GM19240 (cell line): ENCODE data around the gene MARF1.
"Not testable (repeated sequence)": the region's sequence is repeated elsewhere in the genome, so short reads cannot be mapped to it uniquely, and the experiment has no call there.

Experiments used
- DNase-seq: peaks from one replicate; pipeline ENCODE4 v3.0.0; 2011; ENCODE audit warnings: low spot score; ENCODE audit not compliant: insufficient read length

Gene MARF1

DNA sequence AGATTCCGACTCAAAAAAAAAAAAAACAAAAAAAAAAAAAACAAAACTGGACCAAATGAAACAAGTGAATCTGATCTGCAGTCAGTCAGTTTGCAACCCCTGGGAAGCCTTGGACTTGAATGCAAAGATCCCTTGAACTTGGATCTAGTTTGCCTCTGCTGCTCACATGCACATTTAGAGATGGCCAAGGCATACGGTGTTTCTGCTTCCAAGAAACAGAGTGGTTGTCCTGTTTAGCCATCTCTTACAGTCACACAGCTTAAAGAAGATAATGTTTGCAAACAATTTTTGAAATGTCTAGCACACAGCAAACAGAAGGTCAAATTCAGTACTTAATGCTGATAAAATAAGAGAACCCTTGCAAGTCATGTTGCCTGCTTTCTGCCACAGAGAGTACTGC is 11.6 kb upstream of the MARF1 start:
- no peak for DNase-seq

DNA sequence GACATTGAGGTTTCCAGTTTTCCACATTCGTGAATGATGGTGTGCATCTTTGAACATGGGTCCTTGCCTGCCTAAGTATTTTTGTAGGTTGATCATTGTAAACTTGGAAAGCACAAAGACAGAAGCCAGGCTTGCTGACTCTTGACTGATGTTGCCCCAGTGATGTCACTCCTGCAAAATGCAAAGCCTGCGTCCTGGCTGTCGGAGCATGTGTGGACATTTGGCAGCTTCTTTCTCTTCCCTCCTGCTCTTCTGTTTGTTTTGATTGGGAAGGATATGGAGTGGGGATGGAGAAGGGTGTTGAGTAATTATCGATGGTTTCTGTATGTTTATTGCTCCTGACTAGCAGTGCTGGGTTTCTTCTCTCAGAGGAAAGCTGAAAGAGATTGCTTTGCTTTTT is 10.3 kb upstream of the MARF1 start:
- no peak for DNase-seq

DNA sequence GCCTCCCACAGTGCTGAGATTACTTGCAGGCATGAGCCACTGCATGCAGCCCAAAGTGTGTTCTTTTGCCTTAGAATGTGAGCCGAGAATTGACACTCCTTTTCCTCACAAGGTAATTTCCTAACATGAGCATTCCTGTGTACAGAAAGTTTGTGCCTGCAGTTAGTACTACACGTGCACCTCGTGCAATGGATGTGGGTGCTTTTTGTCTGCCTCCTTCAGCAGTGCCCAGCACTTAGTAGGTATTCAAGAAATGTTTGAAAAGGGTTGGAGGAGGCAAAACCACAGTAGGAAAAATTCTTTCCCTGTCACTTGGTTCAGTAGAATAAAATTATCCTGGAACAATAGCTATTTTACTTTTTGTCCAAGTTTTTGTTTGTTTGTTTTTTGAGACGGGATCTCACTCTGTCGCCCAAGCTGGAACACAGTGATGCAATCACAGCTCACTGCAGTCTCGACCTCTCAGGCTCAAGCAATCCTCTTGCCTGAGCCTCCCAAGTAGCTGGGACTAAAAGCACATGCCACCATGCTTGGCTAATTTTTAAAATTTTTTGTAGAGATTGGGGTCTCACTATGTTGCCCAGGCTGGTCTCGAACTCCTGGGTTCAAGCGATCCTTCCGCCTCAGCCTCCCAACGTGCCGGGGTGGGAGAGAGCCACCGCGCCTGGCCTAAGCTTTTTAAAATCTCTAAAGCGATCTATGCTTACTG is 9.5 kb upstream of the MARF1 start:
- no peak for DNase-seq

DNA sequence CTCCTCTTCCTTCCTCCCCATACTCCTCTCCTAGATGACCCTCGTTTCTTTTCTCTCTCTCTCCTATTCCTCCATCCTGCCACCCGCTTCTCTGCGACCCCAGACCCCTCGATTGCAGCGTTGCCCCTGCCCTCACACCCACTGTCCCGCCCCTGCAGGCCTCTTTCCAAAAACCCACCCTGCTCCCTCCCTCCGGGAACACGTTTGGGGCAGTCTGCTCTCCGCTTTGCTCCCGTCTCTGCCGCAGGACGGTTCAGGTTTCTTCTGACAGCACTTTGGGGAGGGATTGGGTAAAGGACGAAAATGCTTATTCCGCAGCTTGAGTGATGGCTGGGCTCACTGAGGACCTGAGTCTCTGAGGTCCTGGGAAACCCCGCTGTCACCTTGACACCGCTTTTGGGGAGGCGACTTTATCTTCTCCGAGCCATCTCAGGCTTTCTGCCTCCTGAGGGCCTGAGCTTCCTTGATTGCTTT is 7.8 kb upstream of the MARF1 start:
- no peak for DNase-seq

DNA sequence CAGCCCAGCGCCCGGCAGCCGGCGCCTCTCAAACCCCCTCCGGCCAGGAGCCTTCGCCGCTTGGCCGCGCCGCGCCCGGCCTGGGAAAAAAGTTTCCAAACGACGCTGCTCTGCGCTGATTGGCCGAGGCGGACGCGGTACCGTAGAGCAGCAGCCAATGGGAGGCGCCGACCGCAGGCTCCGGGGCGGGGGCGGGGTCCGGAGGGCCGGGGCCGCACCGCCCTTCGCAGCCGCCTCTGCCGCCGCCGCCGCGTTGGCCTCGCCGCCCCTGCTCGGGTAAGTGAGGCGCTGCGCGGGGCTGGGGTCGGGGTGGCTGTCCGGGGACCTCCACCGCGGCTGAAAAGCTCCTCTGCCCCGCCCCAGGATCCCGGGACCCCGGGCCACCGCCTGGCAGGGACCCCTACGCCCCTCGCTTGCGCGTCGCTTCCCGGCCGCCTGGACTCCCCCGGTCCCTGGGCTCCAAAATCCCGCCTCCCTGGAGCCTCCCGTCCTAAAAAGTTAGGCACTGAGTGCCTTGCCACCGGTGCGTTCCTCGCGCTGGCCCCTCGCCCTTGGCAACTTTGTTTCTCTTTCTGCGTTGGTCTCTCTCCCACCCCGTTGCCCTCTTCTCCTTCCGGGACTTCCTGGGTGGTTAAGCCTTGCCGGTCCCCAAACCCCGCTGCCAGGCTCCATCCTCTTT is 7.2 kb upstream of the MARF1 start, which contains the start of gene NDE1:
Gene NDE1 (plus strand): TSS at position 227 of the 679 bp plus-strand sequence. CDS start 14,534 bp downstream, outside the sequence.
- DNase-seq: peak; percentile 72

DNA sequence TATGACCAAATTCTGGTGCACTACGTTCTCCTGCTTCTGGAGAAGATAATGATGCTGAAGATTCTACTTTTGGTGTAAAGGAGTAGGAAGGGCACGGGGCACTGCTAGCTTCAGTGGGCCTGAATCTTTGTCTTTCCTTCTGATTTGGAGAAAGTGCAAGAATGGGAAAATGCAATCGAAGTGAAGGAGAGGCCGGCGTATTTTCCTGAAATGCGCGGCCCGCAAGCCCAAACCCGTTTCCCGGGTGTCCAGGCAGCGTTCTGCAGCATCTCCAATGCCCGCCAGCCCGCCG is 6.7 kb upstream of the MARF1 start:
- DNase-seq: no peak

DNA sequence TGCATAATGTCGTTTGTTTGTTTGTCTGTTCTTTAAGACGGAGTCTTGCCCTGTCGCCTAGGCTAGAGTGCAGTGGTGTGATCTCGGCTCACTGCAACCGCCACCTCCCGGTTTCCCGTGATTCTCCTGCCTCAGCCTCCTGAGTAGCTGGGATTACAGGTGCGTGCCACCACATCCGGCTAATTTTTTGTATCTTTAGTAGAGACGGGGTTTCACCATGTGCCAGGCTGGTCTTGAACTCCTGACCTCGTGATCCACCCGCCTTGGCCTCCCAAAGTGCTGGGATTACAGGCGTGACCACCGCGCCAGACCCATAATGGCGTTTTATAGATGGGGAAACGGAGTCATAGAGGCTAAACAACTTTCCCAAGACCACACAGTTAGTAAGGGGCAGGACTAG is 6.4 kb upstream of the MARF1 start:
- DNase-seq: not testable (repeated sequence)

DNA sequence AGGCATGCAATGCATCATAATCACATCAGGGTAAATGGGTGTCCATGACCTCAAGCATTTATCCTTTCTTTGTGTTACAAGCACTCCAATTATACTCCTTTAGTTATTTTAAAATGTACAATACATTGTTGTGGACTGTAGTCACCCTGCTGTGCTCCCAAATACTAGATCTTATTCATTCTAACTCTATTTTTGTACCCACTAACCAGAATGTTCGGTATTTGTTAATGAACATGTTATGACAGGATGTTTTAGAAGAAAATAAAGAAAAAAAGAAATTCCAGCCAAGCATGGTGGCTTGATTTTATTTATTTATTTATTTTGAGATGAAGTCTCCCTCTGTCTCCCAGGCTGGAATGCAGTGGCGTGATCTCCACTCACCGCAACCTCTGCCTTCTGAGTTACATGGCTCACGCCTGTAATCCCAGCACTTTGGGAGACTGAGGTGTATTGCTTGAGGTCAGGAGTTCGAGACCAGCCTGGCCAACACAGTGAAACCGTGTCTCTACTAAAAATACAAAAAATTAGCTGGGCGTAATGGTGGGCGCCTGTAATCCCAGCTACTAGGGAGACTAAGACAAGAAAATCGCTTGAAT is 5.3 kb upstream of the MARF1 start:
- DNase-seq: no peak

DNA sequence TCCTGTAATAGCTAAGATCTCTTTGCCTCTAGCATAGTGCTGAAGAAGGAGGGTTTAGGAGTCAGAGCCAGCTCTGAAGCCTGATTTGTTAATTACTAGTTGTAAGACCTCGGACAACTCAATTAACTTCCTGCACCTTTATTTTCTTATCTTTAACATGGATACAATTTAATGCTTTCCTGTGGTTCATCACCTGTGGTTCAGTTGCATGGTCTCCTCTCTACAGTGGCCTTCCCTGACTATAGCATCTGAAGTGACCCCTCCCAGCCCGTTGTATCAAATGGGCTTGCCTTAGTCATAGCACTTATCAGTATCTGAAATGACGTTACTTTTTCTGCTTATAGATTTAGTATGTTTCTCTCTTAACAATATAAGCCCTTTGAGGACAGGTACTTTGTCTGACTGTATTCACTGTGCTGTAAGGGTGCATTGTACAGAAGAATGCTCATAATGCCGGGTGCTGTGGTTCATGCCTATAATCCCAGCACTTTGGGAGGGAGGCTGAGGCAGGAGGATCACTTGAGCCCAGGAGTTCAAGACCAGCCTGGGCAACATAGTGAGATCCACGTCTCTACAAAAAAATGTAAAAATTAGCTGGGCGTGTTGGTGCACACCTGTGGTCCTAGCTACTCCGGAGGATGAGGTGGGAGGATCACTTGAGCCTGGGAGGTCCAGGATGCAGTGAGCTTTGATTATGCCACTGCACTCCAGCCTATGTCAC is 4.5 kb upstream of the MARF1 start:
- no peak for DNase-seq

DNA sequence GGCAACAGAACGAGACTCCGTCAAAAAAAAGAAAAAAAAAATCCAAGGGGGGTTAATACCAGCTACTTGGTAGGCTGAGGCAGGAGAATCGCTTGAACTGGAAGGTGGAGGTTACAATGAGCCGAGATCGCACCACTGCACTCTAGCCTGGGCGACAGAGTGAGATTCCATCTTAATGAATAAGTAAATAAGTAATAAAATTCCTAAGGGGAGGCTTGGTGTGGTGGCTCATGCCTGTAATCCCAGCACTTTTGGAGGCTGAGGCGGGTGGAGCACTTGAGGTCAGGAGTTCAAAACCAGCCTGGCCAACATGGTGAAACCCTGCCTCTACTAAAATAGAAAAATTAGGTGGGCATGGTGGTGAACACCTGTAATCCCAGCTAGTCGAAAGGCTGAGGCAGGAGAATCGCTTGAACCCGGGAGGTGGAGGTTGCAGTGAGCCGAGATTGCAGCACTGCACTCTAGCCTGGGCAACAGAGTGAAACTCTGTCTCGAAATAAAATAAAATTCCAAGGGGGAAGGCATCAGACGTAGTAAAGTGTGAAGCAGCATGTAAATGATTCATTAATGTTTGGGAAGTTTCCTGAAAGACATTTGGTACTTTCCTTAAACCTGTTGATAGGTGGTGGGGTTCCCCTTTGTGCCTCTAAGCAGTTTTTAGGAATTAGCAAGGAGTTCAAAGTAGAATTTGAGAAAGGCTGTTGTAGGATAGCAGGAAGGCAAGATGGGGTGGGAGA is 3.8 kb upstream of the MARF1 start:
- not testable (repeated sequence) for DNase-seq

DNA sequence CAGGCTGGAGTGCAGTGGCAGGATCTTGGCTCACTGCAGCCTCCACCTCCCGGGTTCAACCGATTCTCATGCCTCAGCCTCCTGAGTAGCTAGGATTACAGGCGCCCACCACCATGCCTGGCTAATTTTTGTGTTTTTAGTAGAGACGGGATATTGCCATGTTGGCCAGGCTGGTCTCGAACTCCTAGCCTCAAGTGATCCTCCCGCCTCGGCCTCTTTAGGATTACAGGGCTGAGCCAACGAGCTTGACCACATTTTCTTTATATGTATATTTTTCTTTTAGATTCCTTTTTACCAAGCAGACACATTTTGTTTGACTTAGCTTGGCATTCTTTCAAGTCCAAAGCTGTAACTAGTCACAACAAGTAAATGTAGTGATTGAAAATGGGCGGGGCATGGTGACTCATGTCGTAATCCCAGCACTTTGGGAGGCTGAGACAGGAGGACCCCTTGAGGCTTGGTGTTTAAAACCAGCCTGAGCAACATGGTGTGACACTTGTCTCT is 2.1 kb upstream of the MARF1 start:
- DNase-seq: not testable (repeated sequence)

DNA sequence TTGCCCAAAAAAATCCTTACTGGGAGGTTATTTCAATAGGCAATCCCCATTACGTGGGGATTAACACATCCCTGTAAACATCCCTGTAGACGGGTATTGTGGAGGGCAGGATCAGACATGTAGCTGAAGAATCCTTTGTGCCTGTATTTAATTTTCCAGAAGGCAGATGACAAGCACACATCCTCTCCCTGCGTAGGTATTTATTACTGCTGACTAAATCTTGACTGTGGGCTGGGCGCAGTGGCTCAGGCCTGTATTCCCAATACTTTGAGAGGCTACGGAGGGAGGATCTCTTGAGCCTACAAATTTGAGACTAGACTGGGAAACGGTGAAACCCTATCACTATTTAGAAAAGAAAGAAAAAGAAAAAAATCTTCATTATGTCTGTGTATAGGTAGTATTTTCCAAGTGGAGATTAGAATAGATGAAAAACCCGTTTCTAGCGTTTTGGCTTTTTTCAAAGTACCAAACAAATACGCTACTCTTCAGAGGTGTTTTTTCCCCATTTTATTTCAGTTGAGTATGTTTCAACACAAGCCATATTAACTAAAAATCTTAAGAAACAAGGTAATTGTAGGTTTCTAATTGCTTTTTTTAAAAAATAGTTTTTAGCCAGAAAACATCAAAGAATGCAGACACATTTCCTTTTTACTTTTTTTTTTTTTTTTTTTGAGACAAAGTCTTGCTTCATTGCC is 1.5 kb upstream of the MARF1 start:
- no peak for DNase-seq

DNA sequence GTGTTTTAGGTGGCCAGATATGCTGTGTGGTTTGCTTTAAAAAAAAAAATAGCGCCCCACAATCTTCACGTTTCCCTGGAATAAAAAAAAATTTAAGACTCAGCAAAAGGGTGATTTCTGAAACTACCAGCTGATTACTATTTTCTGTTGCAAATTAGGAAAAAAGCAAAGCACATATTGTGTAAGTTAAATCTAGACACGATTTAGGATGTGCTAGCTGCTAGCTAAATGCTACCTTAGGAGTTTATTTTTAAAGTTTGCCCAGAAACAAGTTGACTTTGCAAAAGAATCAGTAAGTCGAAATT is 944 bp upstream of the MARF1 start:
- DNase-seq: no peak

DNA sequence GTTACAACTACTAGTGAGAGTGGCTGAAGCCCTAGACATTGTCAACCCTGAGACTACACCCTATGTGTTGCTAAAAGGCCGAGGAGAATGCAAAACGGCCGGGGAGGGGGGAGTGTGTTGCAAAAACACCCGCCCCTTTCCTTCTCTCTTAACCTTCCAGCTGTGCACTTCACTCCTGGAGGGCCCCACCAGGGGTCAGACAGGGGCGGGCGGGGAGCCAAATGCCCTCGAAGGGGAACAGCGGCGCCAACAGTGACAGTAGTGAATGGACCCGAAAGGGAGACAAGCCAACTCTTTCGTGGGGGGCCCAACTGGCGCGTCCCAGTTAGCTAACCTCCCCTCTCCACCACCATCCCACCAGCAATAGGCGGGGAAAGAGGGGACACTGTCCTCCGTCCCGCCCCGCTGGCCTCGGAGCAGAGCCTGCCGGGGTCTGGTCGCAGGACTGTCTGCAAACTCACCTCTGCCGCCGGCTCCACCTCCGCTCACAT is 352 bp downstream of the MARF1 start:
- no peak for DNase-seq

DNA sequence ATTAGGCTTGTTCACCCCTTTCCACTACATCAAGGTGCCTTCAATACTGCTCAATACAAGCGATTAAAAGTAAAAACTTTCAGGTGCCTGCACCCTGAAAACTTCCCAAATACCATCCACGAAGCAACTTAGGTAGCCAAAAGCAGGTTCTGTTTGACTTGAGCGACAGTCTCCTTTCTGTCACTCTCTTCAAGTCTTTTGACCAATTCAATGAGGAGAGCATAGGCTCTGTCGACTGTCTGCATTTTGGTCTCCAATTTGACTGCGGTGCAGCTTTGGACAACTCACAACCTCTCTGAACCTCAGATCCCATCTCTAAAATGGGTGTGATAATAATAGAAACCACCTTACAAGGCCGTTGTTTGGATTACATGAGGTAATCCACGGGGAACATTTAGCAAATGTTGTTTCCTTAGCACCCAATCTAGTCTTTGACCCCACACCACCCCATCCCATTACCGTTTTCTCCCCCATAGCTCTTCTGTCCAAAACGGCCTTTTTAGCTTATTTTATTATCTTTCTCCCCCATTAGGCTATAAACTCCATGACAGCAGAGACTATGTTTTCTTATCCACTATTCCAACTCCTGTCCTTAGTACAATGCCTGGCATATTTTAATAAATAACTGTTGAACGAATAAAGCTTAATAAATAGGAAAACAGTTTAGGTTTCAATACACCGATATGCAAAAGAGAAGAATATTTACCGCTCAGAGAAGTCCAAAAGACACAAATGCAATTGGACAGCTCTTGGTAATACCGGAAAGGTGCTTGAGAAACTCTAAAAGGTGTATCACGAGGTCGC is 999 bp downstream of the MARF1 start:
- no peak for DNase-seq

DNA sequence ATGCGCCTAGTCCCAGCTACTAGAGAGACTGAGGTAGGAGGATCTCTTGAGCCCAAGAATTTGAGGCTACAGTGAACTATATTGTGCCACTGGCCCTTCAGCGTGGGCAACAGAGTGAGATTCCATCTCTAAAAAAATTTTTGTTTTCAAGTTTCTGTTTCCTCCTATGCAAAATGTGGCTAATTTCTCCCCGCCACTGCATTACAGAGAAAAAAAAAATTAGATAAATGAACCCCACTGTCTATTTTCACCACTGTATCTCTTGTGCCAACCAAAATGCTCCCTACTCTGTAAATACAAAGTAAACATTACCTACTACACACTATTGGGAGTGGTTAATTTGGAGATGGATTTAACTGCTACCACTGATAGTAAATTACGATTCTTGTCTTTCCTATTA is 2.0 kb downstream of the MARF1 start:
- DNase-seq: no peak

DNA sequence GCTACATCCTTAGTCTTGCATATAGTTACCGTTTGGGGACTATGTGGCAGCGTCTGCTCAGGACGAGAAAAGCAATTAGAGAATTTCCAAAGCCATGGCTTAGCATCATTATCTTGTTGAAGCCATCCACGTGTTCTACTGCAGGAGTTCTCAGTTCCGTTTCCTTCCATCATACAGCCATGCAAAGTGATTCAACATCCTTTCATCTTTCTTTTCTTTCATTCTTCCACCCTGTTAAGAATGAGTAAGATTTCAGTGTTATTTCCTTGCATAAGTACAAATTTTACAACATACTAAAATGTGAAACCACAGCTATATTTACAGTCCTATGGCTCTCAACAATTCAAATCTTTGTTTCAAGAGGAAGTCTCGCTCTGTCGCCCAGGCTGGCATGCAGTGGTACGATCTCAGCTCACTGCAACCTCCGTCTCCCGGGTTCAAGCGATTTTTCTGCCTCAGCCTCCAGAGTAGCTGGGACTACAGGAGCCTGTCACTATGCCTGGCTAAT is 3.8 kb downstream of the MARF1 start:
- no peak for DNase-seq

DNA sequence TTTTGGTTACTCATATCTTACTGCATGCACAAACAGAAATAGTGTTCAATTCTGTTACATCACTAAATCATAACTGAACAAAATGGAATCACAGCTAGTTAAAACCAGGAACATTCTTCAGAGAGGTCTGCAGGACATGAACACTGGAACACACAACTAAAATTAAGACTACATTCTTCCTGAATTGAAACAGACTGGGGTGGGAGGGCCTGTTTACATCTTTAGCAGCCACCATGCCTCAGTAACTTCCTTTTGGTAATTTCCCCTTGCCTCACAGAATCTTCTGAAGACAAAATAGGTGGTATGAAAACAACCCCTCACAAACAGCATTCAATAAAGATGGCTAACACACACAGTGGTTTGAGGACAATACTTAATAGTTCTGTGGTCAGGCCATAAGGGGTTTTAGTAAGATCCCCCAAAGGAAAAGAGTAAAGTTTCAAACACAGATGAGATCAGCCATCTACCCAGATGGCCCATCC is 6.5 kb downstream of the MARF1 start:
- no peak for DNase-seq

DNA sequence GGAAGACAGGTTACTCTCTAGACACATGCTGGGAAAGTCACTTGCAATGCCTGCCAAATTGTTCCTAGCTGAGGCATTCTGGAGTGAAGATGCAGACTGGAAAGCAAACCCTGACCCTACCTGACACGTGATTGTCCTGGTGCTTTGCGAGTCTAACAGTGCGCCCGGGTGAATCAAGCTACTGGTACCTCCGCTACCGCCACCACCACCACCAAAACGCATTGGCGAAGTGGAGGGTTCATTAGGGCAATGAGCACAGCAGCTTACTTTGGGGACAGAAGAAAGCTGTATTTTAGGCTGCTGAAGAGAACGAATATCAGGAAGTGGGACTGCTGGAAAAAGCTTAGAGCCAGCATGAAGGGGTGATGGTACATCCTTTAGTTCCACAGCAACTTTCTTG is 7.0 kb downstream of the MARF1 start:
- DNase-seq: no peak
